Stimulated activated CD4-positive, alpha-beta T cell treated with anti-CD3 and anti-CD28 coated beads, Interleukin-15, amount 100 ng/mL, for 24 hours (primary cell): ENCODE measurements around the gene FBP1.

ENCODE experiments used
- DNase-seq: peaks from one replicate; pipeline ENCODE4 v3.0.0-alpha.2; 2020

FBP1 gene

DNA sequence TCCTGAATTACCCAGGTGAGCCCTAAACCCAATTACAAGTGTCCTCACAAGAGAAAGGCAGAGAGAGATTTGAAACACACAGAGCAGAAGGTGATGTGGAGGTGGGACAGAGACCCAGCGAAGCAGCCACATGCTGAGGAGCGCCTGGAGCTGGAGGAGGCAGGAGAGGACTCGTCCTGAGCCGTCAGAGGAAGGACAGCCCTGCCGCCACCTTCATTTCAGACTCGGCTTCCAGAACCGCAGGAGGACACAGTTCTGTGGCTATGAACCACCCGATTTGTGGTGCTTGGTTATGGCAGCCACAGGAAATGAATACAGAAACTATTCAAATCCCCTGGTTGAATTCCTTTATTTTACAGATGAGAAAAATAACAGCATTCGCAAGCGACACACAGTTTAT is 16.4 kb upstream of the FBP1 start:
- DNase-seq = no peak

GRCh38 chr9:94654165-94654894 is 15.0 kb upstream of the FBP1 start:
- no peak for DNase-seq

DNA sequence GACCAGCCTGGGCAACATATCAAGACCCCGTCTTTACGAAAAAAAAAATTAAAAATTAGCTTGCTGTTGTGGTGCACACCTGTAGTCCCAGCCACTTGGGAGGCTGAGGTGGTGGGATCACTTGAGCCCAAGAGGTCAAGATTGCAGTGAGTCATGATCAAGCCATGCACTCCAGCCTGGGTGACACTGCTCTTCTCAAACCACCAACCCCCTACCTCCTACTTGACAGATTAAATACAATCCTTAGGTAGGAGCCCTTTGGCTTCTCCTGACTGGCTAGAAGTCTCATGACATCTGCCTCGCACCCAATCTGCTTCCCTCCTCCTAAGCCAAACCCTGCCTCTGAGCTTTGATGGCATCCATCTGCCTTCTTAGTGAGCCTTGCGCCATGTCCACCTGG is 11.6 kb upstream of the FBP1 start:
- no peak for DNase-seq

DNA sequence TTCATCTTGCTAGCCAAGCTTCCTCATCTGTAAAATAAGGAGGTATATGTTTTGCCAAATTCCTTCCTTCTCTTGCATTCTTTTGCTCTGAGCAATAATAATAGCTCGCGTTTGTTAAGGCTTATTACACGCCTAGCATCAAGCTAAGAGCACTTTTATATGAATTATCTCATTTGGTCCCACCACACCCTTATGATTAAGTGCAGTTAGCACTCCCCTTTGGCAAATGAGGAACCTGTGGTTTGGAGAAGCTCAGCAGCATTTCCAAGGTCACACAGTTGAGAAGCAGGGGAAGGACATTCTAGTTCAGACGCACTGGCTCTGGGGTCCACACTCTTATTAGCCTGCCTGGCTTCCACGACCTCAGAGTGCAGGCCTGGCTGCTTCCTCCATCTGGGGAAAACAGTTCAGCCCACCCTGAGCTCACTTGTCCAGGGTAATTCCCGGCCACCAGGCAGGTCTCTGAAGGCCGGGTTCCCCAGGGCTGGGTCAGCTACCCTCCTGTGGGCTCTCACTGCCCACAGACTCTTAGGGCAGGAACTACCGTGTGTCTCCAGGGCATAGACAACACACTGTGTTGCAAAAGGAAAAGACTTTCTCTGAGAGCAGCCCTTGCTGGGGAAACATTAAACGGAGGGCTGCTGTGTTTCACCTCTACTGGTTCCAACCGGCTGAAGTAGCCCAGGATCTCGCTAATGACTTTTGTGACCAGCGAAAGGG is 9.9 kb upstream of the FBP1 start:
- no peak for DNase-seq

DNA sequence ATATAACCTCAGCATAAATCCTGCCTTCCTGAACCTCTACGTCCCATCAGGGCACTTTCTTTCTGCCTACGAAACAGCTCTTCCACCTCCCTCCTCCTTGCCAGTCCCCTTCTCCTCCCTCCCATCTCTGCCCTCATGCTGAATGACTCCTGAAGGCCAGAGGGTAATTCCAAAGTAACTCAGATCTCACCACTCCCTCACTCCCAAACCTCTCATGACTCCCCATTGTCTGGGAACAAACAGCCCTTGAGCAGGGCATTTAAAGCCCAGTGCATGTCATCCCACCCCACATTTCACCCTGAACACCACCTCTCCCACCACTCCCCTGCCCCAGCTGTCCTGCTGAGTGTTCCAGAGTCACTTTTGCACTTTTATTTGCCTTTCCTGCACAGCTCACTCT is 8.9 kb upstream of the FBP1 start:
- no peak for DNase-seq

GRCh38 chr9:94645901-94646300 is 6.6 kb upstream of the FBP1 start:
- DNase-seq = no peak

- no peak for DNase-seq
Observed at GRCh38 chr9:94644543-94644942, 5.2 kb upstream of the FBP1 start.

GRCh38 chr9:94643741-94644140 is 4.4 kb upstream of the FBP1 start:
- no peak for DNase-seq

- no peak for DNase-seq
Observed at GRCh38 chr9:94643176-94643575, 3.9 kb upstream of the FBP1 start.

DNA sequence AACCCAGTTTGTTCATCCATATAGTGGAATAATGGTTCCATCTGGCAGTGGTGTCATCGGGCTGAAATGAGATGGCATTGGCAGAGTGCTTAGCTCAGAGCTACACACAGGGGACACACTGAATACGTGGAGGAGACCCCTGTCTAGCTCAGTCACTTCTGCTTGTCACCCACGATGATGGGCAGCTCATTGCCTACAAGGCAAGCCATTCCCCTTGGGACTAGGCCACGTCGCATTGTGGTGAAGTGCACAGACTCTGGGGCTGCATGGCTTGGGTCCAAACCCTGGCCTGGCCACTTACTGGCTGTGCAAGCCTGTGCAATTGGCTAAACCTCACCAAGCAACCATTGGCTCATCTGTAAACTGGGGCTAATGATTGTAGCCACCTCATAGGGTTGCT is 3.2 kb upstream of the FBP1 start:
- no peak for DNase-seq

DNA sequence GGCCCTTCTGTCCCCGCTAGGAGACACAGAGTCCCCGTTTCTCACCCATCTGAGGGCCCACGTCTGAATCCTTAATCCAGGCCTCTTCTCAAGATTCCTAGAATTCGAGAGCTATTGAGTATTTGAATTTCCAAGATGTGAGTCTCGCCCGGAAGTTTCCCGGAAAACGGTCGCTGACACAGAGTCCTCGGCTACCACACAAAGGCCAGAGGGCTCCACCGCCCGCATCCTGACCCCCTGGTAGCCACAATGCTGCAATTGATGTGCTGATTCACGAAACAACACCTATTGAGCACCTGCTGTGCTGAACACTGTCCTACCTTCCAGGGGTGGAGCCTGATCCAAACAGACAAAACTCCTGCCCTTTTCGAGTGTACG is 670 bp upstream of the FBP1 start:
- no peak for DNase-seq

DNA sequence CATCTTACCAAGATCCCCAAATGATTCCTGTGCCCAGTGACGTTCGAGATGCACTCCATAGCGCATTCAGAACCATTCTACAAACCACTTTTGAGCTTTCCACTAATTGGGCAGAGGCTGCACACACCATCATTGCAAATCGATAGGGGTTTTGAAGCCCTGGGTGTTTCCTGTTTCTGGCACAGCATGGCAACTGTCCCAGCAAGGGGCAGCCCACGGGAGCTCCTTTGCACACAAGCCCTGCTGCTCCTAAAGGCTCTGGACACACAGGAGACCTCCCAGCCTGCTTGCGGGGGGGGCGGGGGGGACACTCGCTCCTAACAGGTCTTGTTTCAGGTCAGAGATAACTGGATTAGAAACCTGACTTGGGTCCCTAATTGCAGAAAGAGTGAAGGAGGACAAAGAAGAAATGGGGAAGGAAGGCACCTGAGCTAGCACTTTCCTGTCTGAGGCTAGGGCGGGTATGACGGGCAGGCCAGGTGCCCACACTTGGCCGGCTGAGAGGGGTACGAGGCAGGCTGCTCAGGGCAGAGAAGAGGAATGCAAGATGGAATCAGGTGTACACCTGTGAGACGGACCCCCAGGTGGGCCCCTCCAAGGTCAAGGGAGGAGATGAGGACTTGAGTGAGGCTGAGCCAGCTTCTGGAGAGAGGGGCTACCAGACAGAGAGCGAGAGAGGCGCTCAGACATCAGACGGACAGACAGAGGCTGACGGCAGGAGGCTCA is 820 bp downstream of the FBP1 start:
- DNase-seq = no peak

- no peak for DNase-seq
Observed at GRCh38 chr9:94632737-94633136, 6.6 kb downstream of the FBP1 start.

GRCh38 chr9:94631599-94631998 is 7.7 kb downstream of the FBP1 start:
- DNase-seq = no peak

DNA sequence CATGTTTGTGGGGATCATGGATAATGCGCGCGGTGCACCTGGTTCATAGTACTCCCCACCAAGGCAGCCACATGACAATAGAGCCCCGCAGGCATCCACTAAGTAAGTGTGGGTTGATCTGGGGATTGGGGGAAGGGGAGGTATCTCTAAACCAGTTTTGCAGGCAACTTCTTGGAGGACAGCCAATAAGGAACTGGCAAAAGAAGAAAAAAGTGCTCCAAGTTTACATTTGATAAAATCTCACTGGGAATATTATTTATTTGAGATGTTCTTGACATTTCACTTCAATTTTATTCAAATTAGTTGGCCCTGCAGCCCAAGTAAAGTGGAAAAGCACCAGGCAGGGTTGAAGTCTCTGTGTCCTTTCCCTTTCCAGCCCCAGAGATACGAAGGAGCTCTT is 8.5 kb downstream of the FBP1 start:
- no peak for DNase-seq

DNA sequence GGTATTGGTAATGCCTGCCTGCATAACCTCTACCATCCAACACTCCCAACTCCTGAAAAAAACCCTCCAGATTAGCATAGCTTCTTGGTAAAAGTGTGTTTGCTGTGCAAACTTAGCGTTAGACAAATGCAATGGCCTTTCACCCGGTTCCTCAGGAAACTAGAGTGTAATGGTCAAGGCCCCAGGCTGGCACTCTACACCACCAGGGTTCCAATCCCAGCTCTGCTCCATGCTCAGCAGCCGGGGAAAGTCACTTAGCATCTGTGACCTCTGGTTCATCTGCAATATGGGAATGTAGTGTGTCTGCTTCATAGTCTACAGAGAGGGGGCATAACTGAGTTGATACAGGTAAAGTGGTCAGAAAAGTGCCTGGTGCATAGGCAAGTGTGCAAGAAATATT is 9.0 kb downstream of the FBP1 start:
- DNase-seq = no peak

DNA sequence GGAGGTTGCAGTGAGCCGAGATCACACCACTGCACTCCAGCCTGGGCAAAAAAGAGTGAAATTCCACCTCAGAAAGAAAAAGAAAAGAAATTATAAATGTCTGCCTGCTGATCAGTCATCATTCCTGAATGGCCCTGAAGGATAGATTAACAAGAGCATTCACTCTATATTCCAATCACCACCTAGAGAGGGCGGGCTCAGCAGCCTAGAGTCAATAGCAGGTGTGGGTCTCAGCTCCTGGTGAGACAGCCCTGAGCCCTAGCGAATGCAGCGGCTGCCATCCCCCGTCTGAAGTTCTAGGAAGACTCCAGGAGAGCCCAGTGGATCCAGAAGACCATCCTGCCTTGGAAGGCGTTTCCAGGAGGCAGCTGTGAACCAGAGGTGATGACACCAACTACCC is 12.0 kb downstream of the FBP1 start:
- no peak for DNase-seq

- DNase-seq = no peak
Observed at GRCh38 chr9:94625835-94626234, 13.5 kb downstream of the FBP1 start.

- no peak for DNase-seq
Observed at GRCh38 chr9:94624629-94625028, 14.7 kb downstream of the FBP1 start.

- peak; percentile 57 for DNase-seq
Observed at GRCh38 chr9:94623253-94623652, 16.1 kb downstream of the FBP1 start.

- DNase-seq = no peak
Observed at GRCh38 chr9:94622087-94622800, 17.1 kb downstream of the FBP1 start.

- no peak for DNase-seq
Observed at GRCh38 chr9:94619026-94619425, 20.3 kb downstream of the FBP1 start.

- DNase-seq = no peak
Observed at GRCh38 chr9:94613003-94613402, 26.3 kb downstream of the FBP1 start.

GRCh38 chr9:94612071-94612470 is 27.2 kb downstream of the FBP1 start:
- peak; percentile 5 for DNase-seq
